HUDEP-2 (cell line): ENCODE data around the gene SCRG1.

ENCODE experiments used
- DNase-seq, 76 experiments: peaks; one replicate each; lab custom pipeline; 2025; ENCODE audit not compliant: unreplicated experiment in 76 of 76; lab: John Stamatoyannopoulos, UW

SCRG1 gene

GRCh38 chr4:173413036-173413435, 14.1 kb upstream of the SCRG1 start:
- DNase-seq = no peak

- no peak for DNase-seq
Measured at GRCh38 chr4:173411106-173411693, 12.3 kb upstream of the SCRG1 start.

GRCh38 chr4:173410079-173410478, 11.2 kb upstream of the SCRG1 start:
- peak in 1 of 76 experiments; percentile 1 for DNase-seq

- DNase-seq = no peak
Measured at GRCh38 chr4:173405840-173406606, 7.1 kb upstream of the SCRG1 start.

- DNase-seq = no peak
Measured at GRCh38 chr4:173404296-173404865, 5.5 kb upstream of the SCRG1 start.

- DNase-seq = no peak
Measured at GRCh38 chr4:173403051-173403450, 4.1 kb upstream of the SCRG1 start.

GRCh38 chr4:173401063-173401462, 2.1 kb upstream of the SCRG1 start:
- DNase-seq = no peak

- no peak for DNase-seq
Measured at GRCh38 chr4:173398220-173398619, 696 bp downstream of the SCRG1 start.

GRCh38 chr4:173397604-173398003, 1.3 kb downstream of the SCRG1 start:
- no peak for DNase-seq

- no peak for DNase-seq
Measured at GRCh38 chr4:173391701-173392100, 7.2 kb downstream of the SCRG1 start.

GRCh38 chr4:173386751-173387150, 12.2 kb downstream of the SCRG1 start:
- DNase-seq = peak in 1 of 76 experiments; percentile 42

GRCh38 chr4:173382349-173382748, 16.6 kb downstream of the SCRG1 start:
- DNase-seq = no peak

GRCh38 chr4:173381610-173382009, 17.3 kb downstream of the SCRG1 start:
- no peak for DNase-seq

- DNase-seq = no peak
Measured at GRCh38 chr4:173380987-173381386, 17.9 kb downstream of the SCRG1 start.

- DNase-seq = no peak
Measured at GRCh38 chr4:173379929-173380328, 19.0 kb downstream of the SCRG1 start.

- DNase-seq = no peak
Measured at GRCh38 chr4:173374588-173374987, 24.3 kb downstream of the SCRG1 start.

- peak in 69 of 76 experiments; percentile 2 to 70 (median 46) for DNase-seq
Measured at GRCh38 chr4:173371292-173372192, 27.4 kb downstream of the SCRG1 start.

- DNase-seq = peak; percentile 45 to 97 (median 94)
Measured at GRCh38 chr4:173370477-173371291, 28.2 kb downstream of the SCRG1 start, which contains the start of gene SAP30. SAP30 (plus strand) TSS chr4:173370954; CDS start chr4:173371183, 229 bp downstream.

- DNase-seq = peak in 68 of 76 experiments; percentile 16 to 81 (median 56)
Measured at GRCh38 chr4:173370130-173370476, 28.8 kb downstream of the SCRG1 start.

- peak in 15 of 76 experiments; percentile 2 to 38 (median 13) for DNase-seq
Measured at GRCh38 chr4:173367946-173368345, 31.0 kb downstream of the SCRG1 start.
